B cell (primary cell): ENCODE results near the gene CDC42EP4. TPM values are rescaled to one million over a fixed set of nuclear protein-coding genes. Genes with fewer than 3 reads are reported as not detected.

Source experiments
- ATAC-seq: fragments of 200-7000 bp; cut with Tn5 transposase; one replicate; pipeline ENCODE4 v1.10.0; 2021; ENCODE audit warnings: low read depth, mild to moderate bottlenecking, moderate number of reproducible peaks, moderate library complexity
- CTCF ChIA-PET: fragments of 350-600 bp; sonication (Branson Sonifier 250); formaldehyde crosslinking; loops from one replicate; lab custom pipeline; 2021; ENCODE audit warnings: antibody characterized with exemption, inconsistent platforms; lab: Charles Lee
- POLR2A ChIA-PET: fragments of 350-600 bp; sonication (Branson Sonifier 250); formaldehyde crosslinking; loops from one replicate; lab custom pipeline; 2021; ENCODE audit warnings: antibody characterized with exemption; lab: Charles Lee
- DNase-seq: peaks from one replicate; pipeline ENCODE4 v3.0.0; 2013
- H2AFZ ChIP-seq: 2 replicates; pipeline ENCODE4 v1.6.1; 2012; ENCODE audit warnings: mild to moderate bottlenecking, low read depth, low read length; ENCODE audit not compliant: insufficient read depth, poor library complexity, severe bottlenecking
- H3K27ac ChIP-seq, 2 donors: 1 replicate in 1 of 2; 2 replicates in 1 of 2; pipeline ENCODE4 v1.5.1; 2012 to 2013; ENCODE audit warnings: low read length in 2 of 2, mild to moderate bottlenecking in 2 of 2, moderate library complexity in 1 of 2
- H3K27me3 ChIP-seq, 4 experiments: fragments of 200-600 bp in 1 of 4; sonication (generic) in 1 of 4; replicated peaks in 1 of 4; 1 replicate in 2 of 4; 2 replicates in 2 of 4; pipeline versions ENCODE4 v1.6.1 to v1.7.0; 2013 to 2016; ENCODE audit warnings: low read length in 3 of 4, mild to moderate bottlenecking in 2 of 4, mixed read lengths in 1 of 4, moderate library complexity in 1 of 4; ENCODE audit not compliant: insufficient read depth in 4 of 4, control insufficient read depth in 3 of 4; ENCODE audit errors: control extremely low read depth in 1 of 4
- H3K36me3 ChIP-seq, 2 experiments: replicated peaks in 1 of 2; 1 replicate in 1 of 2; 2 replicates in 1 of 2; pipeline versions ENCODE4 v1.6.1 to v1.7.1; 2013; ENCODE audit warnings: low read length in 1 of 2; ENCODE audit not compliant: insufficient read depth in 2 of 2, control insufficient read depth in 1 of 2; ENCODE audit errors: control extremely low read depth in 1 of 2, extremely low read depth in 1 of 2
- H3K4me1 ChIP-seq, 2 donors: fragments of 200-600 bp in 1 of 2; sonication (generic) in 1 of 2; 1 replicate in 1 of 2; 2 replicates in 1 of 2; pipeline versions ENCODE4 v1.5.1 to v1.6.1; 2013 to 2017; ENCODE audit warnings: low read length in 2 of 2; ENCODE audit not compliant: control insufficient read depth in 2 of 2, insufficient read depth in 2 of 2
- H3K4me2 ChIP-seq: replicated peaks from 2 replicates; pipeline ENCODE3; 2012; ENCODE audit warnings: mild to moderate bottlenecking, low read depth, low read length; ENCODE audit not compliant: poor library complexity, severe bottlenecking
- H3K4me3 ChIP-seq, 5 experiments: fragments of 200-600 bp in 1 of 5; sonication (generic) in 1 of 5; 1 replicate in 3 of 5; 2 replicates in 2 of 5; pipeline versions ENCODE4 v1.5.1 to v1.7.0; 2011 to 2016; ENCODE audit warnings: low read length in 4 of 5, mild to moderate bottlenecking in 4 of 5, low read depth in 2 of 5, control low read depth in 1 of 5, moderate library complexity in 1 of 5; ENCODE audit not compliant: insufficient read depth in 1 of 5; ENCODE audit errors: control extremely low read depth in 1 of 5, extremely low read depth in 1 of 5
- H3K79me2 ChIP-seq: fragments of 200-600 bp; sonication (generic); one replicate; pipeline ENCODE4 v1.6.0; 2016; ENCODE audit warnings: low read length; ENCODE audit not compliant: control insufficient read depth, insufficient read depth
- H3K9ac ChIP-seq: fragments of 200-600 bp; sonication (generic); 2 replicates; pipeline ENCODE4 v1.6.1; 2017; ENCODE audit warnings: mild to moderate bottlenecking, low read length, moderate library complexity
- H3K9me3 ChIP-seq, 3 donors: one replicate each; pipeline versions ENCODE4 v1.6.1 to v1.7.1; 2013; ENCODE audit warnings: low read length in 2 of 3; ENCODE audit not compliant: control insufficient read depth in 2 of 3, insufficient read depth in 1 of 3; ENCODE audit errors: control extremely low read depth in 1 of 3
- H4K20me1 ChIP-seq: 2 replicates; pipeline ENCODE4 v1.6.0; 2012; ENCODE audit warnings: mild to moderate bottlenecking, low read length; ENCODE audit not compliant: insufficient read depth, control insufficient read depth, poor library complexity, severe bottlenecking
- H3K27ac Mint-ChIP-seq: one replicate; pipeline ENCODE4 v1.8.0; 2021; ENCODE audit warnings: mixed read lengths
- H3K27me3 Mint-ChIP-seq: one replicate; pipeline ENCODE4 v1.8.0; 2021; ENCODE audit warnings: mixed read lengths
- H3K4me1 Mint-ChIP-seq: one replicate; pipeline ENCODE4 v1.8.0; 2021; ENCODE audit warnings: mixed read lengths
- H3K4me3 Mint-ChIP-seq: one replicate; pipeline ENCODE4 v1.8.0; 2021; ENCODE audit warnings: mixed read lengths
- H3K9me3 Mint-ChIP-seq: one replicate; pipeline ENCODE4 v1.8.0; 2022; ENCODE audit warnings: mixed read lengths; ENCODE audit not compliant: insufficient read depth
- CTCF ChIP-seq: fragments of 200-600 bp; IDR thresholded peaks from one replicate; pipeline ENCODE4 v1.8.0; 2022; ENCODE audit warnings: antibody characterized with exemption, mild to moderate bottlenecking
- EZH2 ChIP-seq: IDR thresholded peaks from 2 replicates; pipeline ENCODE4 v1.6.1; 2012; ENCODE audit warnings: borderline replicate concordance, low read depth, mild to moderate bottlenecking, moderate library complexity, low read length; ENCODE audit not compliant: insufficient read depth, poor library complexity, severe bottlenecking
- WGBS: methylation state at CpG from one replicate; pipeline ENCODE4 v1.1.5; 2013; ENCODE audit warnings: missing lambda C conversion rate; ENCODE audit not compliant: insufficient coverage; 5-methylcytosine and 5-hydroxymethylcytosine counted together
- intact Hi-C: fragments of 100-400 bp; cut with micrococcal nuclease; formaldehyde crosslinking; loops from one replicate; pipeline ENCODE4 v1.10.0; 2022
- polyA plus RNA-seq: library from polyadenylated mRNA; depleted of rRNA; stranded (reverse); fragments of >200 nt; gene quantifications from 2 replicates; pipeline ENCODE4 v1.2.3, GENCODE V29; 2012
- total RNA-seq, 2 donors: library from RNA; stranded (reverse); fragments of 120-200 nt in 1 of 2; gene quantifications; 1 replicate in 1 of 2; 2 replicates in 1 of 2; pipeline versions ENCODE4 v1.2.3 to v1.2.4, GENCODE V29; 2013 to 2022

CDC42EP4 gene
- total and polyA plus RNA-seq, 2 donors (not counting 1 experiment from before 2014, with no cell fraction given): 0.79 to 2.0 TPM

GRCh38 chr17:73282629-73283028, 29.2 kb downstream of the CDC42EP4 start:
- intact Hi-C loops: no loop called here
- no peak overlapping the region for H3K4me3 Mint-ChIP-seq
- no peak for ATAC-seq

GRCh38 chr17:73281928-73282327, 29.9 kb downstream of the CDC42EP4 start:
- no peak overlapping the region for H3K4me3 Mint-ChIP-seq
- Histone ChIP-seq H3K4me3 (no peak overlapping the region), H3K9me3 (peaks cover 0 to 3% (median 0%) of the 10 kb centered on the region in 3 donors), H3K4me2 (no peak overlapping the region), H3K36me3 (no peaks in the 10 kb centered on the region), H3K9ac (no peak overlapping the region), H2AFZ (no peak overlapping the region), H3K27ac (no peak overlapping the region), H3K27me3 (peaks cover 0 to 5% (median 0%) of the 10 kb centered on the region in 4 experiments), H3K4me1 (no peaks in the 10 kb centered on the region), H3K79me2 (no peaks in the 10 kb centered on the region), H4K20me1 (no peaks in the 10 kb centered on the region)
- ChIA-PET CTCF (no interaction called here), POLR2A (no interaction called here)
- WGBS: 34% methylated on average over 4 of the region's 7 CpGs
- H3K9me3 Mint-ChIP-seq: no peaks in the 10 kb centered on the region
- ATAC-seq (no peak), DNase-seq (no peak)
- peaks cover 2% of the 10 kb centered on the region for H3K4me1 Mint-ChIP-seq
- TF ChIP-seq CTCF: no peak
- no peak for TF ChIP-seq EZH2
- H3K27ac Mint-ChIP-seq: no peak overlapping the region
- intact Hi-C loops: no loop called here
- H3K27me3 Mint-ChIP-seq: peaks cover 20% of the 10 kb centered on the region

More at GRCh38 chr17:73282629-73283028, 29.2 kb downstream of the CDC42EP4 start:
- Histone ChIP-seq H3K4me1 (no peaks in the 10 kb centered on the region), H3K9me3 (peaks cover 0 to 3% (median 0%) of the 10 kb centered on the region in 3 donors), H3K79me2 (no peaks in the 10 kb centered on the region), H3K4me3 (no peak overlapping the region), H3K27ac (no peak overlapping the region), H4K20me1 (no peaks in the 10 kb centered on the region), H3K4me2 (no peak overlapping the region), H2AFZ (no peak overlapping the region), H3K27me3 (peaks cover 0 to 5% (median 0%) of the 10 kb centered on the region in 4 experiments), H3K9ac (no peak overlapping the region), H3K36me3 (no peaks in the 10 kb centered on the region)
- WGBS: 87% methylated on average over 6 of the region's 9 CpGs
- CTCF ChIA-PET: no interaction called here
- H3K4me1 Mint-ChIP-seq: peaks cover 2% of the 10 kb centered on the region
- no peak for DNase-seq
- no peak overlapping the region for H3K27ac Mint-ChIP-seq
- H3K27me3 Mint-ChIP-seq: peaks cover 20% of the 10 kb centered on the region
- no peaks in the 10 kb centered on the region for H3K9me3 Mint-ChIP-seq
- POLR2A ChIA-PET: no interaction called here
- TF ChIP-seq EZH2: no peak
